ENCODE results near the gene CCDC192. TPM values are rescaled to one million over a fixed set of nuclear protein-coding genes. Genes with fewer than 3 reads are reported as not detected.

CCDC192 gene
- total RNA-seq, 1 donor from 2014 or later, result not detected

- TF ChIP-seq CTCF (IDR thresholded peaks at IDR 0.05), result no peak
- ATAC-seq (no peak), DNase-seq (no peak)
- H3K36me3 ChIP-seq, result no peaks in the 10 kb centered on the region
- H3K27ac ChIP-seq, result no peak overlapping the region
- no peaks in the 10 kb centered on the region for H3K4me1 ChIP-seq
- no peaks in the 10 kb centered on the region for H3K27me3 ChIP-seq (ENCODE audit: low read depth)
- no peak overlapping the region for H3K4me3 ChIP-seq
- intact Hi-C loops (cut with DNase I), result no loop called here
- no peaks in the 10 kb centered on the region for H3K9me3 ChIP-seq
Observed at GRCh38 chr5:127858116-127858784, 155.1 kb downstream of the CCDC192 start.

GRCh38 chr5:127860291-127860690 lies 157.1 kb downstream of the CCDC192 start:
- intact Hi-C loops (cut with DNase I), result no loop called here
- H3K9me3 ChIP-seq, result no peaks in the 10 kb centered on the region
- ATAC-seq, result no peak
- DNase-seq, result no peak
- TF ChIP-seq CTCF (IDR thresholded peaks at IDR 0.05), result no peak
- H3K4me3 ChIP-seq, result no peak overlapping the region
- no peaks in the 10 kb centered on the region for H3K4me1 ChIP-seq
- no peaks in the 10 kb centered on the region for H3K36me3 ChIP-seq
- H3K27me3 ChIP-seq (ENCODE audit: low read depth), result no peaks in the 10 kb centered on the region
- H3K27ac ChIP-seq, result no peak overlapping the region

GRCh38 chr5:127863161-127863560 lies 160.0 kb downstream of the CCDC192 start:
- Histone ChIP-seq H3K27ac (no peak overlapping the region), H3K36me3 (no peaks in the 10 kb centered on the region), H3K4me1 (no peaks in the 10 kb centered on the region), H3K9me3 (no peaks in the 10 kb centered on the region), H3K27me3 (ENCODE audit: low read depth) (no peaks in the 10 kb centered on the region), H3K4me3 (no peak overlapping the region)
- ATAC-seq, result no peak
- TF ChIP-seq CTCF (IDR thresholded peaks at IDR 0.05), result no peak
- no peak for DNase-seq
- intact Hi-C loops (cut with DNase I), result no loop called here

GRCh38 chr5:127863610-127864395 lies 160.6 kb downstream of the CCDC192 start:
- intact Hi-C loops (cut with DNase I), result no loop called here
- Histone ChIP-seq H3K4me3 (no peak overlapping the region), H3K36me3 (no peaks in the 10 kb centered on the region), H3K4me1 (no peaks in the 10 kb centered on the region), H3K27ac (no peak overlapping the region), H3K27me3 (ENCODE audit: low read depth) (no peaks in the 10 kb centered on the region), H3K9me3 (no peaks in the 10 kb centered on the region)
- DNase-seq (no peak), ATAC-seq (peak in 1 of 2 donors; percentile 20)
- TF ChIP-seq CTCF (IDR thresholded peaks at IDR 0.05), result no peak

- Histone ChIP-seq H3K27ac (no peak overlapping the region), H3K4me1 (no peaks in the 10 kb centered on the region), H3K9me3 (no peaks in the 10 kb centered on the region), H3K36me3 (no peaks in the 10 kb centered on the region), H3K4me3 (no peak overlapping the region), H3K27me3 (ENCODE audit: low read depth) (no peaks in the 10 kb centered on the region)
- intact Hi-C loops (cut with DNase I), result no loop called here
- ATAC-seq, result no peak
- no peak for TF ChIP-seq CTCF (IDR thresholded peaks at IDR 0.05)
- DNase-seq, result no peak
Observed at GRCh38 chr5:127864511-127864910, 161.3 kb downstream of the CCDC192 start.
